WERI-Rb-1 (cell line): ENCODE data around the gene MZB1.

Experiments used
- DNase-seq: peaks from one replicate; pipeline ENCODE4 v3.0.0-alpha.2; 2020
- H3K27ac ChIP-seq: fragments of 250-450 bp; sonication (Bioruptor Pico); 2 replicates; pipeline ENCODE4 v1.5.1; 2020; ENCODE audit warnings: mild to moderate bottlenecking, moderate library complexity
- H3K27me3 ChIP-seq: fragments of 250-450 bp; sonication (Bioruptor Pico); 2 replicates; pipeline ENCODE4 v1.5.1; 2021; ENCODE audit warnings: mild to moderate bottlenecking, low read depth, moderate library complexity; ENCODE audit not compliant: insufficient read depth, severe bottlenecking
- H3K36me3 ChIP-seq: fragments of 250-450 bp; sonication (Bioruptor Pico); 2 replicates; pipeline ENCODE4 v1.5.1; 2020; ENCODE audit warnings: mild to moderate bottlenecking, moderate library complexity
- H3K4me3 ChIP-seq: 2 replicates; pipeline ENCODE4 v1.5.1; 2011; ENCODE audit warnings: low read depth, mild to moderate bottlenecking, control low read depth, low read length
- H3K9me3 ChIP-seq: fragments of 250-450 bp; sonication (Bioruptor Pico); 2 replicates; pipeline ENCODE4 v1.5.1; 2021; ENCODE audit warnings: mild to moderate bottlenecking, moderate library complexity; ENCODE audit not compliant: severe bottlenecking
- TF ChIP-seq, protein P1 (sequence below): IDR thresholded peaks from 2 replicates; pipeline ENCODE4 v1.5.1; 2011; ENCODE audit warnings: low read depth, mild to moderate bottlenecking, control low read depth, inconsistent platforms, low read length

Gene MZB1

DNA sequence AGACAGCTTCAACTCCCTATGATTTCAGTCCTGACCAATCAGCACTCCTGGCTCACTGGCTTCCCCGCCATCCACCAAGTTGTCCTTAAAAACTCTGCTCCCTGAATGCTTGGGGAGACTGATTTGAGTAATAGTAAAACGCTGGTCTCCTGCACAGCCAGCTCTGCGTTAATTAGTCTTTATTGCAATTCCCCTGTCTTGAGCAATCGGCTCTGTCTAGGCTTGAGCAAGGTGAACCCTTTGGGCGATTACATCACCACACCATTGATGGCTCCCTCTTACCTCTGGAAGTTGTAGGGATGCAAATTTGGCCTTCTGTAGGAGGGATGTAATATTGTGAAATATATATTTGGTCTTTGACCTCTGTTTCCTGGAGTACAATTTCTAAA is 3.7 kb downstream of the MZB1 start:
- Histone ChIP-seq H3K36me3 (no peaks in the 10 kb centered on the region), H3K27me3 (no peaks in the 10 kb centered on the region), H3K27ac (no peak overlapping the region), H3K9me3 (no peaks in the 10 kb centered on the region), H3K4me3 (no peak overlapping the region)
- no peak for DNase-seq
- TF ChIP-seq, protein P1, sequence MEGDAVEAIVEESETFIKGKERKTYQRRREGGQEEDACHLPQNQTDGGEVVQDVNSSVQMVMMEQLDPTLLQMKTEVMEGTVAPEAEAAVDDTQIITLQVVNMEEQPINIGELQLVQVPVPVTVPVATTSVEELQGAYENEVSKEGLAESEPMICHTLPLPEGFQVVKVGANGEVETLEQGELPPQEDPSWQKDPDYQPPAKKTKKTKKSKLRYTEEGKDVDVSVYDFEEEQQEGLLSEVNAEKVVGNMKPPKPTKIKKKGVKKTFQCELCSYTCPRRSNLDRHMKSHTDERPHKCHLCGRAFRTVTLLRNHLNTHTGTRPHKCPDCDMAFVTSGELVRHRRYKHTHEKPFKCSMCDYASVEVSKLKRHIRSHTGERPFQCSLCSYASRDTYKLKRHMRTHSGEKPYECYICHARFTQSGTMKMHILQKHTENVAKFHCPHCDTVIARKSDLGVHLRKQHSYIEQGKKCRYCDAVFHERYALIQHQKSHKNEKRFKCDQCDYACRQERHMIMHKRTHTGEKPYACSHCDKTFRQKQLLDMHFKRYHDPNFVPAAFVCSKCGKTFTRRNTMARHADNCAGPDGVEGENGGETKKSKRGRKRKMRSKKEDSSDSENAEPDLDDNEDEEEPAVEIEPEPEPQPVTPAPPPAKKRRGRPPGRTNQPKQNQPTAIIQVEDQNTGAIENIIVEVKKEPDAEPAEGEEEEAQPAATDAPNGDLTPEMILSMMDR: no peak

DNA sequence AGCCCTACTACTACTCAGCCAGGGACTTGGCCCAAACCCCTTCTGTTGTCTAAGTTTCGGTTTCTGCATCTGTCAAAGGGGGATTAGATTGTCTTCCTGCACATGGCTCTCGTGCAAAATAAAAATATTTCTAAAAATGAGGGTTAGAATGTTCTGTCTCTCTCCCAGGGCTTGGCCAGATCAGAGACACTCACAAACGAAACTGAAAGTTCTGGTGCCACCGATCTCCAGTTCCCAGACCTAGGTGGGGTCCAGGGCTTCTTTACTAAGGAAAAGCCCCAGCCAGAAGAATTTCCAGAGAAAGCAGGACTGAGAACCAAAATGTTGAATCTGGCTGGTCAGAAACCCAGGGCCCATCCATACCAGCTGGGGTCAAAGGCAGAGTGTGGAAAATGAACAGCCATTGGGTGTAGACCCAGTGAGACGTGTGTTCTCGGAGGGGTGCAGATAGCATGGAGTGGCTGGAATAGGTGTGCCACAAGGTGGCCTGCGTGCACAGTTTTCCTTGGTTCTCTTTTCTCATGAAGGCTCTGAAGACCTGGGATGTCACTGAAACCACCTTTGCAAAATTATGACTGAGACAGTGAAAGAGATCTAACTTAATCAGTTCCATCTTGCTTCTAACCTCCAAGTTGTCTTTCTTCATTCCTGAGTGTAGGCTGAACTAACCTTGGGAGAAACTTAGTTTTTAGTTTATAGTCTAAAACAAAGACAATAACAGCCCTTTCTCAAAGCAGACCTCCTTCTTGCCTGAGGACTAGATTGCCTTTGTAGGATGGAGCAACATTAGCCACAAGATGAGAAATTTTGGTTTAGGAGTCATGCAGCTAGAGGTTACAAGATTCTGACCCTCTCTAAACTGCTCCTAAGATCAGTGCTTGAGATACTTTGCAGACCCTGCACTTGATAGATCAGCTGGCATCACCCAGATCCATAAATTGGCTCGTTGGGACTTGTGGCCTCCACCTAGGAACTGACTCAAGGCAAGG is 4.4 kb downstream of the MZB1 start:
- Histone ChIP-seq H3K9me3 (no peaks in the 10 kb centered on the region), H3K27ac (no peak overlapping the region), H3K4me3 (no peak overlapping the region), H3K36me3 (no peaks in the 10 kb centered on the region), H3K27me3 (no peaks in the 10 kb centered on the region)
- TF ChIP-seq, protein P1: peak; percentile 68
- peak; percentile 45 for DNase-seq

DNA sequence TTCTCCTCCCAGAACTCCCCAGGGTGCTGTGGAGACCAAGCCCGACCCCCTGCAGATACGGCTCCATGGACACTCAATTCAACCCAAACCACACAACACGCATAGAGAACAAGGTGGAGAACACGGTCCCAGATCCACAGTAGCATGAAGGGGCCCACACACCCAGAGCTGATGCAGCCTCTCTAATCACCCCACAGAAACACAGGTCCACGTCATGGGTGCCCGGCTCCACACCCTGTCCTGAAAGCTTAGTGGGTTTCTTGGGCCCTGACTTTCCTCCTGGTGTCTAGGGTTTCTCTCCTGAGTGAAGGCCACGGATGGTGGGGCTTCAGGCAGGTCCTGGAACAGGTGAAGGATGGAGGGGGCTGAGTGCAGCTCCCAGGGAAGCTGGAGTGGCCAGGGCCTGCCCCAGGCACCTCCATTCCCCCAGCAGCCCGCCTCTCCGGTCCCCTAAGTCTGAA is 5.1 kb downstream of the MZB1 start:
- Histone ChIP-seq H3K9me3 (no peaks in the 10 kb centered on the region), H3K36me3 (no peaks in the 10 kb centered on the region), H3K4me3 (no peak overlapping the region)

GRCh38 chr5:139383993-139384590 is 5.6 kb downstream of the MZB1 start:
- TF ChIP-seq, protein P1: no peak
- Histone ChIP-seq H3K4me3 (no peak overlapping the region), H3K27ac (no peak overlapping the region)

More for the DNA sequence above, 5.1 kb downstream of the MZB1 start:
- TF ChIP-seq, protein P1: no peak
- no peaks in the 10 kb centered on the region for H3K27me3 ChIP-seq
- no peak overlapping the region for H3K27ac ChIP-seq
- DNase-seq: no peak

DNA sequence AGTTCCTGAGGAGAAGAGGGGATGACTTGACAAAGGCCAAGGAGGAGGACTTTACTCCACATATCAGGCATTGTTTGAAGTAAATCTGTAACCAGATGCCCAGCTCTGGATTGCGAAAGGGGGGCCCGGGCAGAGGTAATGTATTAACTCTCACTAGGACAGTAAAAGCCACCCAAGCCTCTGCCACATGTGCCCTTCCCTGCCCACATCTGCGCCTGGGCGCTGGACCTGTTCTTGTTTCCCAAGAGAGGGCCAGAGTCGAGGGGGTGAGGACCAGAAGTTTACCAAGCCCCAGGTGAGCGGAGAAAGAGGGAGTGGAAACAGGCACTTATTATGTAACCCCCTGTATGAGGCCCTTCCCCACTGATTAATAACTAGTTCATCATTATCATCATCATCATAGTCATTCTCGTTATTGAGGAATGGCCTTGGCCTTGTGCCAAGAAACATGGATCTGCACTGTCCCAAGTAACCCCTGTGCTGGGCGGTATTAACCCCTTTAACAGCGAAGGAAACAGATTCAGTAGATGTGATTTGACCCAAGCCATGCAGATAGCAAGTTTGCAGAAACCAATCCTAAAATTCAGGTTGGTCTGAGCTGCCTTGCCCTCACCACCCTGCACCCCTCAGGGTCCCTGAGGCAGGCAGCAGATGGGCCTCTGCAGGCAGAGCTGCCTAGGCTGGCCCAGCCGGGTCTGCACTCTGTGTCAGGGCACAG is 6.3 kb downstream of the MZB1 start, which contains the start of gene SLC23A1:
Gene SLC23A1 (minus strand): TSS at position 23 of the 718 bp plus-strand sequence. CDS start 44 bp downstream, outside the sequence.
- H3K4me3 ChIP-seq: no peak within 1 kb of the TSS
- peak within 1 kb of the TSS; percentile 2; the same call in 1 of the 2 replicates for H3K27ac ChIP-seq
- no peaks in the 10 kb centered on the region for H3K36me3 ChIP-seq
- TF ChIP-seq, protein P1: no peak
- H3K27me3 ChIP-seq: no peaks in the 10 kb centered on the region
- H3K9me3 ChIP-seq: no peaks in the 10 kb centered on the region
- no peak for DNase-seq

More at GRCh38 chr5:139383993-139384590, 5.6 kb downstream of the MZB1 start:
- Histone ChIP-seq H3K9me3 (no peaks in the 10 kb centered on the region), H3K27me3 (no peaks in the 10 kb centered on the region), H3K36me3 (no peaks in the 10 kb centered on the region)
- no peak for DNase-seq
